Esophagus squamous epithelium (tissue), 4 donors: Measurements from ENCODE around the gene ZBTB48.

Experiments used
- CTCF ChIP-seq, 6 experiments: fragments of 450-650 bp in 4 of 6; fragments of 200-600 bp in 2 of 6; sonication (generic) in 2 of 6; IDR thresholded peaks; one replicate each; pipeline ENCODE4 v1.5.1; 2016 to 2019; ENCODE audit warnings: antibody characterized with exemption in 6 of 6, mild to moderate bottlenecking in 4 of 6, moderate library complexity in 4 of 6
- POLR2A ChIP-seq, 4 donors: fragments of 450-650 bp; IDR thresholded peaks; one replicate each; pipeline ENCODE4 v1.6.1; 2017; ENCODE audit warnings: antibody characterized with exemption in 4 of 4, mild to moderate bottlenecking in 4 of 4, moderate library complexity in 3 of 4

- TF ChIP-seq CTCF (IDR thresholded peaks at IDR 0.05) (no peak), POLR2A (IDR thresholded peaks at IDR 0.05) (no peak)
Observed at GRCh38 chr1:6627841-6628545, 48.2 kb downstream of the ZBTB48 start.
